K562 (cell line): Measurements from ENCODE around the gene ASB13. TPM values are rescaled to one million over a fixed set of nuclear protein-coding genes. Genes with fewer than 3 reads are reported as not detected.

Experiments used
- ADNP ChIP-seq: fragments of 200-800 bp; sonication (Bioruptor generic); IDR thresholded peaks from 2 replicates; pipeline ENCODE4 v1.6.1; 2016; ENCODE audit warnings: missing genetic modification characterization, missing compliant biosample characterization
- ARID2 ChIP-seq: fragments of 450-650 bp; IDR thresholded peaks from 2 replicates; pipeline ENCODE4 v1.6.1; 2017; ENCODE audit warnings: antibody characterized with exemption, mild to moderate bottlenecking
- DIDO1 ChIP-seq: fragments of 450-650 bp; IDR thresholded peaks from 2 replicates; pipeline ENCODE4 v1.6.1; 2016; ENCODE audit warnings: low read depth, missing biosample characterization, missing genetic modification characterization
- DNMT1 ChIP-seq: fragments of 450-650 bp; IDR thresholded peaks from 2 replicates; pipeline ENCODE4 v1.6.1; 2016; ENCODE audit warnings: antibody characterized with exemption, mild to moderate bottlenecking
- E2F3 ChIP-seq: fragments of 250-450 bp; sonication (Bioruptor Pico); IDR thresholded peaks from 2 replicates; pipeline ENCODE4 v1.4.0; 2020; ENCODE audit warnings: mild to moderate bottlenecking
- GATAD2B ChIP-seq: fragments of 450-650 bp; IDR thresholded peaks from 2 replicates; pipeline ENCODE4 v1.6.1; 2017; ENCODE audit warnings: mild to moderate bottlenecking, borderline replicate concordance
- GTF2E2 ChIP-seq: fragments of 200-800 bp; sonication (Bioruptor generic); IDR thresholded peaks from 2 replicates; pipeline ENCODE4 v1.6.1; 2016; ENCODE audit warnings: missing genetic modification characterization, missing compliant biosample characterization
- HNRNPH1 ChIP-seq: fragments of 200-400 bp; formaldehyde crosslinking; optimal IDR thresholded peaks from 2 replicates; pipeline ENCODE3; 2017; ENCODE audit warnings: low read depth, mild to moderate bottlenecking, low read length, moderate library complexity
- LEF1 ChIP-seq: fragments of 450-650 bp; IDR thresholded peaks from 2 replicates; pipeline ENCODE4 v1.6.1; 2016; ENCODE audit warnings: mild to moderate bottlenecking
- MCM7 ChIP-seq, 2 experiments: fragments of 450-650 bp; IDR thresholded peaks; 2 replicates each; pipeline ENCODE4 v1.6.1; 2016 to 2018
- MEIS2 ChIP-seq: fragments of 450-650 bp; IDR thresholded peaks from 2 replicates; pipeline ENCODE4 v1.6.1; 2014; ENCODE audit warnings: mild to moderate bottlenecking; ENCODE audit not compliant: partially characterized antibody
- MTA2 ChIP-seq: fragments of 450-650 bp; IDR thresholded peaks from 2 replicates; pipeline ENCODE4 v1.6.1; 2016; ENCODE audit warnings: low read depth
- NRF1 ChIP-seq, 2 experiments: fragments of 450-650 bp; IDR thresholded peaks in 1 of 2; conservative IDR thresholded peaks in 1 of 2; 2 replicates each; pipeline ENCODE4 v1.6.1; 2014; ENCODE audit warnings: mild to moderate bottlenecking in 2 of 2
- POLR2H ChIP-seq: IDR thresholded peaks from 2 replicates; pipeline ENCODE4 v1.6.1; 2016; ENCODE audit warnings: missing genetic modification characterization, low read depth, mild to moderate bottlenecking, control low read depth, missing compliant biosample characterization, moderate library complexity
- POLR3A ChIP-seq: IDR thresholded peaks from 2 replicates; pipeline ENCODE4 v1.6.1; 2011; ENCODE audit warnings: borderline replicate concordance, mild to moderate bottlenecking, moderate library complexity; ENCODE audit not compliant: insufficient read length, insufficient read depth; ENCODE audit errors: extremely low read depth
- POU5F1 ChIP-seq: fragments of 150-350 bp; IDR thresholded peaks from 2 replicates; pipeline ENCODE4 v1.6.1; 2014; ENCODE audit warnings: borderline replicate concordance, low read length, low read depth, mild to moderate bottlenecking; ENCODE audit not compliant: partially characterized antibody
- RBM25 ChIP-seq: fragments of 200-400 bp; formaldehyde crosslinking; IDR thresholded peaks from 2 replicates; pipeline ENCODE4 v1.6.1; 2018; ENCODE audit warnings: low read length, low read depth, moderate library complexity; ENCODE audit not compliant: severe bottlenecking
- RBM39 ChIP-seq: fragments of 200-400 bp; formaldehyde crosslinking; optimal IDR thresholded peaks from 2 replicates; pipeline ENCODE3; 2018; ENCODE audit warnings: low read depth, low read length
- SRF ChIP-seq, 2 experiments: fragments of 250-450, 450-650 bp in 1 of 2; sonication (Bioruptor Pico) in 1 of 2; sonication (generic) in 1 of 2; formaldehyde crosslinking; IDR thresholded peaks; 2 replicates each; pipeline versions ENCODE4 v1.5.0 to v1.5.1; 2020 to 2022; ENCODE audit warnings: mild to moderate bottlenecking in 1 of 2, missing genetic modification reagents in 1 of 2
- STAG1 ChIP-seq: sonication (generic); formaldehyde crosslinking; IDR thresholded peaks from 2 replicates; pipeline ENCODE4 v1.5.0; 2020; ENCODE audit warnings: missing genetic modification reagents, borderline replicate concordance
- SUPT5H ChIP-seq: fragments of 450-650 bp; IDR thresholded peaks from 2 replicates; pipeline ENCODE4 v1.6.1; 2016
- TCF7 ChIP-seq: sonication (generic); IDR thresholded peaks from 2 replicates; pipeline ENCODE4 v1.6.1; 2016; ENCODE audit warnings: antibody characterized with exemption, borderline replicate concordance
- THRAP3 ChIP-seq: fragments of 450-650 bp; IDR thresholded peaks from 2 replicates; pipeline ENCODE4 v1.6.1; 2016; ENCODE audit warnings: mild to moderate bottlenecking, inconsistent platforms, borderline replicate concordance
- ZNF699 ChIP-seq: fragments of 250-450 bp; sonication (Bioruptor Pico); IDR thresholded peaks from 2 replicates; pipeline ENCODE4 v1.8.0; 2021; ENCODE audit warnings: mild to moderate bottlenecking, moderate library complexity; ENCODE audit not compliant: insufficient replicate concordance
- polyA plus RNA-seq, 8 experiments: library from polyadenylated mRNA; depleted of rRNA in 4 of 8; stranded (reverse) in 5 of 8; unstranded in 3 of 8; fragments of >200 nt; fragmentation: Nextera tagmentation in 2 of 8; fragmentation: Illumina TruSeq in 1 of 8; extraction: Ambion mirVana in 2 of 8; extraction: Trizol in 1 of 8; gene quantifications; 2 replicates each; pipeline versions ENCODE4 v1.2.1 to v1.2.3, GENCODE V29; 2011 to 2014; ENCODE audit warnings: inconsistent platforms in 1 of 8, missing spikeins in 1 of 8
- total RNA-seq, 7 experiments: library from RNA; depleted of rRNA in 6 of 7; stranded (reverse); fragments of >200 nt in 6 of 7; fragmentation: Illumina TruSeq in 2 of 7; extraction: Trizol in 2 of 7; gene quantifications; 2 replicates each; pipeline versions ENCODE4 v1.2.1 to v1.2.3, GENCODE V29; 2011 to 2021; ENCODE audit warnings: low replicate concordance in 1 of 7
- TF ChIP-seq, protein P1 (sequence below): sonication (generic); formaldehyde crosslinking; IDR thresholded peaks from 2 replicates; pipeline ENCODE4 v1.8.0; 2022; ENCODE audit warnings: mild to moderate bottlenecking, missing genetic modification reagents, borderline replicate concordance
- TF ChIP-seq, protein P2 (sequence below): sonication (generic); formaldehyde crosslinking; IDR thresholded peaks from 2 replicates; pipeline ENCODE4 v1.8.1; 2023; ENCODE audit warnings: mild to moderate bottlenecking, missing genetic modification reagents, moderate library complexity

The ASB13 gene
- total and polyA plus RNA-seq, 9 of the 15 experiments (the other 6 are each of a cell fraction or from before 2014, with no cell fraction given): 5.2 to 28.8 (median 16.9) TPM

DNA sequence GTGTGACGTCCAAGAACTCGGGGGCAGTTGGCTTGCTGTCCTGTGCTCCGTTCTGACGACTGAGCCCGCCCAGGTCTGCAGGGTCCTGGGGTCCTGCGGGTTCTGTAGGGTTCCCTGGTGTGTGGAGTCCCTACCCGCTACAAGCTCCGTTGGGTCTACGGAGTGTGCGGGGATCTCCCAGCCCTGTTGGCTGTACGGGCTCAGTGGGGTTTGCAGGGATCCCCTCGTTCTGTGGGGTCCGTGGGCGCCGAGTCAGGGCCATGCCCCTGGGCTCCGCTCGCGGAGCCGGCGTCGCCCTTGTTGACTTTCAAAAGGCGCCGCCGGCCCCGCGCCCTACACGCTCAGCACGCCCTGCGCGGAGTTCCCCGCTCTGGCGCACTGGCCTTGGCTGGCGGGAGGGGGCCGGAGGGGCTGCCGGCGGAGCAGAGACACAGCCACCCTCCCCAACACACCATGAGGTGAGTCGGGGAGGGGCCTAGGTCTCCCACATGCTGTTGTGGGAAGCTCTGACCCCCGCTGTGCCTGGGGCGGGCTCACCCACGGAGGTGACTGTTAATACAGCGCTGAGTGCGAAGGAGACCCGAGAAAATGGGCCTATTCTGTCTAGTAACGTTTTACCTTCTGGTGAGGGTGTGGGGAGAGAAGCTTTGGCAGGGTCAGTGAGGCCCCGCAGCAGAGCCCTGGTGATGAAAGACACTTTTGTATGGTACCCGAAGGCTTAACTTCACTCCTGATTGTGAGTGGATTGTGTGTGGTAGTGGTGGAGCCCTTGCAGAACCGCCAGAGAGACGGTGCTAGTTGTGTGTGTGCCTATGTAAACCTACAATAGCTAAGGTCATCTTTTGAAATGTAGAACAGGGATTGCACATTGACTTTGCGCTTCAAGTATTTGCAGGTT, 26.3 kb upstream of the ASB13 start (continued):
- TF ChIP-seq, protein P1, sequence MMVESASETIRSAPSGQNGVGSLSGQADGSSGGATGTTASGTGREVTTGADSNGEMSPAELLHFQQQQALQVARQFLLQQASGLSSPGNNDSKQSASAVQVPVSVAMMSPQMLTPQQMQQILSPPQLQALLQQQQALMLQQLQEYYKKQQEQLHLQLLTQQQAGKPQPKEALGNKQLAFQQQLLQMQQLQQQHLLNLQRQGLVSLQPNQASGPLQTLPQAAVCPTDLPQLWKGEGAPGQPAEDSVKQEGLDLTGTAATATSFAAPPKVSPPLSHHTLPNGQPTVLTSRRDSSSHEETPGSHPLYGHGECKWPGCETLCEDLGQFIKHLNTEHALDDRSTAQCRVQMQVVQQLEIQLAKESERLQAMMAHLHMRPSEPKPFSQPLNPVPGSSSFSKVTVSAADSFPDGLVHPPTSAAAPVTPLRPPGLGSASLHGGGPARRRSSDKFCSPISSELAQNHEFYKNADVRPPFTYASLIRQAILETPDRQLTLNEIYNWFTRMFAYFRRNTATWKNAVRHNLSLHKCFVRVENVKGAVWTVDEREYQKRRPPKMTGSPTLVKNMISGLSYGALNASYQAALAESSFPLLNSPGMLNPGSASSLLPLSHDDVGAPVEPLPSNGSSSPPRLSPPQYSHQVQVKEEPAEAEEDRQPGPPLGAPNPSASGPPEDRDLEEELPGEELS (CRISPR knock-in tag): peak; percentile 57; the same call in 1 of the 2 replicates
- TF ChIP-seq ADNP (no peak), SRF (CRISPR knock-in tag; IDR thresholded peaks at IDR 0.05) (peak in 1 of 2 experiments; percentile 59; a peak in 1 of 4 replicates), TCF7 (no peak), THRAP3 (no peak), LEF1 (0 out of 2 replicates have a peak, but pooled peaks have one; percentile 18), POLR3A (no peak), SUPT5H (0 out of 2 replicates have a peak, but pooled peaks have one; percentile 46), MTA2 (no peak), GTF2E2 (tag) (no peak), NRF1 (conservative IDR thresholded peaks at IDR 0.05 in 1 of 2, IDR thresholded peaks at IDR 0.05 in 1 of 2) (peak; percentile 77 to 81), DNMT1 (no peak), GATAD2B (peak; percentile 68; the same call in 1 of the 2 replicates), ZNF699 (CRISPR knock-in tag) (no peak), HNRNPH1 (no peak), ARID2 (0 out of 2 replicates have a peak, but pooled peaks have one; percentile 19), RBM25 (no peak), MCM7 (IDR thresholded peaks at IDR 0.05) (no peak), POU5F1 (no peak), E2F3 (CRISPR knock-in tag) (peak; percentile 28; the same call in 1 of the 2 replicates), DIDO1 (tag) (no peak), STAG1 (no peak), POLR2H (no peak), MEIS2 (peak; percentile 31), RBM39 (no peak)
- TF ChIP-seq, protein P2, sequence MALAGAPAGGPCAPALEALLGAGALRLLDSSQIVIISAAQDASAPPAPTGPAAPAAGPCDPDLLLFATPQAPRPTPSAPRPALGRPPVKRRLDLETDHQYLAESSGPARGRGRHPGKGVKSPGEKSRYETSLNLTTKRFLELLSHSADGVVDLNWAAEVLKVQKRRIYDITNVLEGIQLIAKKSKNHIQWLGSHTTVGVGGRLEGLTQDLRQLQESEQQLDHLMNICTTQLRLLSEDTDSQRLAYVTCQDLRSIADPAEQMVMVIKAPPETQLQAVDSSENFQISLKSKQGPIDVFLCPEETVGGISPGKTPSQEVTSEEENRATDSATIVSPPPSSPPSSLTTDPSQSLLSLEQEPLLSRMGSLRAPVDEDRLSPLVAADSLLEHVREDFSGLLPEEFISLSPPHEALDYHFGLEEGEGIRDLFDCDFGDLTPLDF (CRISPR knock-in tag): 0 out of 2 replicates have a peak, but pooled peaks have one; percentile 49
